Retinal pigment epithelial cell (primary cell): ENCODE results near the gene SLC9A9.
A peak's percentile ranks its signal among the peaks of the same experiment; 100 is the strongest.

Experiments
- DNase-seq: peaks from one replicate; pipeline ENCODE4 v3.0.0-alpha.2; 2010; ENCODE audit warnings: low read depth
- H3K4me3 ChIP-seq: 2 replicates; pipeline ENCODE4 v1.5.1; 2011; ENCODE audit warnings: mild to moderate bottlenecking, low read length, control low read depth, moderate library complexity
- TF ChIP-seq, protein P1 (sequence below): conservative IDR thresholded peaks from 2 replicates; pipeline ENCODE4 v1.5.1; 2011; ENCODE audit warnings: low read depth, low read length, control low read depth, inconsistent platforms

Gene SLC9A9

GRCh38 chr3:143686638-143687197 is 161.6 kb downstream of the SLC9A9 start:
- no peak overlapping the region for H3K4me3 ChIP-seq
- DNase-seq = no peak
- TF ChIP-seq, protein P1, sequence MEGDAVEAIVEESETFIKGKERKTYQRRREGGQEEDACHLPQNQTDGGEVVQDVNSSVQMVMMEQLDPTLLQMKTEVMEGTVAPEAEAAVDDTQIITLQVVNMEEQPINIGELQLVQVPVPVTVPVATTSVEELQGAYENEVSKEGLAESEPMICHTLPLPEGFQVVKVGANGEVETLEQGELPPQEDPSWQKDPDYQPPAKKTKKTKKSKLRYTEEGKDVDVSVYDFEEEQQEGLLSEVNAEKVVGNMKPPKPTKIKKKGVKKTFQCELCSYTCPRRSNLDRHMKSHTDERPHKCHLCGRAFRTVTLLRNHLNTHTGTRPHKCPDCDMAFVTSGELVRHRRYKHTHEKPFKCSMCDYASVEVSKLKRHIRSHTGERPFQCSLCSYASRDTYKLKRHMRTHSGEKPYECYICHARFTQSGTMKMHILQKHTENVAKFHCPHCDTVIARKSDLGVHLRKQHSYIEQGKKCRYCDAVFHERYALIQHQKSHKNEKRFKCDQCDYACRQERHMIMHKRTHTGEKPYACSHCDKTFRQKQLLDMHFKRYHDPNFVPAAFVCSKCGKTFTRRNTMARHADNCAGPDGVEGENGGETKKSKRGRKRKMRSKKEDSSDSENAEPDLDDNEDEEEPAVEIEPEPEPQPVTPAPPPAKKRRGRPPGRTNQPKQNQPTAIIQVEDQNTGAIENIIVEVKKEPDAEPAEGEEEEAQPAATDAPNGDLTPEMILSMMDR = no peak

GRCh38 chr3:143685491-143685890 is 162.8 kb downstream of the SLC9A9 start:
- no peak for DNase-seq
- H3K4me3 ChIP-seq = no peak overlapping the region
- TF ChIP-seq, protein P1 = no peak

- no peak for DNase-seq
- TF ChIP-seq, protein P1 = no peak
- H3K4me3 ChIP-seq = no peak overlapping the region
Observed at GRCh38 chr3:143677430-143677829, 170.8 kb downstream of the SLC9A9 start.

GRCh38 chr3:143676747-143677146 is 171.5 kb downstream of the SLC9A9 start:
- TF ChIP-seq, protein P1 = no peak
- H3K4me3 ChIP-seq = no peak overlapping the region
- no peak for DNase-seq

DNA sequence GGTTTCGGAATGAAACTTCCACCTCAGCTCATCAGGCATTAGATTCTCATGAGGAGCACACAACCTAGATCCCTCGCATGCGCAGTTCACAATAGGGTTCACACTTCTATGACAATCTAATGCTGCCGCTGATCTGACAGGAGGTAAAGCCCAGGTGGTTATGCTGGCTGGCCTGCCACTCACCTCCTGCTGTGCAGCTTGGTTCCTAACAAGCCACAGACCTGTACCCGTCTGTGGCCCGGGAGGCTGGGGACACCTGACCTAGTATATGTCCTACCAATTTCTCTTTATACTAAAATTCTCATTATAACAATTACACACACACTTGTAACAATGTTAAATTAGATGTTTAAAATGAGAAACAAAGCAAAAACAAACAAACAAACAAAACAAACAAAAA is 172.2 kb downstream of the SLC9A9 start:
- TF ChIP-seq, protein P1 = no peak
- no peak overlapping the region for H3K4me3 ChIP-seq
- no peak for DNase-seq

GRCh38 chr3:143674100-143674968 is 173.9 kb downstream of the SLC9A9 start:
- TF ChIP-seq, protein P1 = peak; percentile 94
- H3K4me3 ChIP-seq = no peak overlapping the region
- DNase-seq = no peak
